Activated gamma-delta T cell treated with anti-CD3 and anti-CD28 coated beads, Interleukin-2, amount 50 U/mL, for 16 hours (primary cell): Measurements from ENCODE around the gene POMGNT2.

Experiments used
- DNase-seq: peaks from one replicate; pipeline ENCODE4 v3.0.0-alpha.2; 2020; ENCODE audit warnings: low read depth

POMGNT2 gene

GRCh38 chr3:43102773-43103480 lies 3.0 kb downstream of the POMGNT2 start:
- DNase-seq: no peak

GRCh38 chr3:43098761-43099160 lies 7.1 kb downstream of the POMGNT2 start:
- DNase-seq: no peak

GRCh38 chr3:43097400-43098080 lies 8.3 kb downstream of the POMGNT2 start:
- DNase-seq: no peak

GRCh38 chr3:43096761-43097160 lies 9.1 kb downstream of the POMGNT2 start:
- DNase-seq: no peak

- no peak for DNase-seq
Measured at GRCh38 chr3:43095370-43095769, 10.5 kb downstream of the POMGNT2 start.

- no peak for DNase-seq
Measured at GRCh38 chr3:43094851-43095250, 11.0 kb downstream of the POMGNT2 start.

GRCh38 chr3:43094381-43094780 lies 11.5 kb downstream of the POMGNT2 start:
- DNase-seq: no peak

- no peak for DNase-seq
Measured at GRCh38 chr3:43093974-43094373, 11.9 kb downstream of the POMGNT2 start.

- DNase-seq: no peak
Measured at GRCh38 chr3:43093006-43093405, 12.9 kb downstream of the POMGNT2 start.

GRCh38 chr3:43091481-43091880 lies 14.4 kb downstream of the POMGNT2 start:
- DNase-seq: no peak

- no peak for DNase-seq
Measured at GRCh38 chr3:43090238-43090637, 15.6 kb downstream of the POMGNT2 start.

- no peak for DNase-seq
Measured at GRCh38 chr3:43089081-43089480, 16.8 kb downstream of the POMGNT2 start.

- no peak for DNase-seq
Measured at GRCh38 chr3:43087249-43087776, 18.6 kb downstream of the POMGNT2 start.

- no peak for DNase-seq
Measured at GRCh38 chr3:43086460-43087165, 19.3 kb downstream of the POMGNT2 start.

- no peak for DNase-seq
Measured at GRCh38 chr3:43082457-43082856, 23.4 kb downstream of the POMGNT2 start.

- no peak for DNase-seq
Measured at GRCh38 chr3:43081796-43082195, 24.1 kb downstream of the POMGNT2 start.

GRCh38 chr3:43080726-43081568 lies 24.9 kb downstream of the POMGNT2 start:
- no peak for DNase-seq

GRCh38 chr3:43079536-43080332 lies 26.1 kb downstream of the POMGNT2 start:
- DNase-seq: no peak

- DNase-seq: no peak
Measured at GRCh38 chr3:43077707-43078106, 28.2 kb downstream of the POMGNT2 start.

- no peak for DNase-seq
Measured at GRCh38 chr3:43077261-43077660, 28.6 kb downstream of the POMGNT2 start.

GRCh38 chr3:43076857-43077256 lies 29.0 kb downstream of the POMGNT2 start:
- no peak for DNase-seq
